Lung (tissue), 12 donors: ENCODE results near the gene MMP1. TPM values are rescaled to one million over a fixed set of nuclear protein-coding genes. Genes with fewer than 3 reads are reported as not detected.

Experiments
- ATAC-seq: fragments of 200-7000 bp; cut with Tn5 transposase; one replicate; pipeline ENCODE4 v1.9.1; 2020; ENCODE audit warnings: moderate number of reproducible peaks; ENCODE audit not compliant: insufficient read depth, low FRiP score
- DNase-seq, 3 donors: peaks; one replicate each; pipeline ENCODE4 v3.0.0-alpha.2; 2013 to 2017
- H3K27ac ChIP-seq, 2 donors: one replicate each; pipeline ENCODE4 v1.5.1; 2013; ENCODE audit warnings: mild to moderate bottlenecking in 2 of 2, moderate library complexity in 2 of 2, control low read depth in 1 of 2, inconsistent platforms in 1 of 2, low read depth in 1 of 2, low read length in 1 of 2
- H3K27me3 ChIP-seq, 3 donors: one replicate each; pipeline ENCODE4 v1.5.1; 2013; ENCODE audit warnings: low read length in 2 of 3; ENCODE audit not compliant: control insufficient read depth in 3 of 3, insufficient read depth in 3 of 3
- H3K36me3 ChIP-seq, 4 donors: one replicate each; pipeline ENCODE4 v1.5.1; 2013; ENCODE audit warnings: low read length in 4 of 4, mild to moderate bottlenecking in 1 of 4, moderate library complexity in 1 of 4; ENCODE audit not compliant: control insufficient read depth in 4 of 4, insufficient read depth in 4 of 4
- H3K4me1 ChIP-seq, 5 donors: one replicate each; pipeline ENCODE4 v1.5.1; 2013; ENCODE audit warnings: low read length in 5 of 5, mild to moderate bottlenecking in 2 of 5, moderate library complexity in 1 of 5; ENCODE audit not compliant: control insufficient read depth in 5 of 5, insufficient read depth in 5 of 5
- H3K4me3 ChIP-seq: one replicate; pipeline ENCODE4 v1.5.1; 2013; ENCODE audit warnings: mild to moderate bottlenecking, control low read depth, moderate library complexity
- H3K9ac ChIP-seq, 2 donors: one replicate each; pipeline ENCODE4 v1.5.1; 2013; ENCODE audit warnings: low read length in 2 of 2, control low read depth in 1 of 2; ENCODE audit not compliant: insufficient read depth in 1 of 2
- H3K9me3 ChIP-seq, 4 donors: one replicate each; pipeline ENCODE4 v1.5.1; 2013; ENCODE audit warnings: low read length in 3 of 4, mild to moderate bottlenecking in 1 of 4, moderate library complexity in 1 of 4; ENCODE audit not compliant: control insufficient read depth in 4 of 4, insufficient read depth in 3 of 4
- WGBS, 2 donors: extraction: QIAGEN DNeasy Blood & Tissue Kit; methylation state at CpG; one replicate each; pipeline ENCODE4 v1.1.7; 2013; 5-methylcytosine and 5-hydroxymethylcytosine counted together
- polyA plus RNA-seq, 2 donors: library from polyadenylated mRNA; stranded (reverse); fragments of 200-250 nt; gene quantifications; one replicate each; pipeline ENCODE4 v1.2.1, GENCODE V29; 2013
- total RNA-seq, 2 donors: library from RNA; depleted of rRNA in 1 of 2; stranded (reverse); fragments of >200 nt in 1 of 2; gene quantifications; one replicate each; pipeline ENCODE4 v1.2.1, GENCODE V29; 2014 to 2021
- TF ChIP-seq, protein P1 (sequence below): IDR thresholded peaks from 2 replicates; pipeline ENCODE4 v1.5.1; 2012; ENCODE audit warnings: mild to moderate bottlenecking; ENCODE audit errors: control extremely low read depth, extremely low read depth
- donor health status: control.
- donor health status: control.
- donor health status: Bipolar disorder and iron deficiency.
- donor health status: healthy.
- donor health status: DM: yes; HTN: yes; CAD: no.

The MMP1 gene
- total and polyA plus RNA-seq, 4 donors: 3.1 to 19.9 (median 11.0) TPM

DNA sequence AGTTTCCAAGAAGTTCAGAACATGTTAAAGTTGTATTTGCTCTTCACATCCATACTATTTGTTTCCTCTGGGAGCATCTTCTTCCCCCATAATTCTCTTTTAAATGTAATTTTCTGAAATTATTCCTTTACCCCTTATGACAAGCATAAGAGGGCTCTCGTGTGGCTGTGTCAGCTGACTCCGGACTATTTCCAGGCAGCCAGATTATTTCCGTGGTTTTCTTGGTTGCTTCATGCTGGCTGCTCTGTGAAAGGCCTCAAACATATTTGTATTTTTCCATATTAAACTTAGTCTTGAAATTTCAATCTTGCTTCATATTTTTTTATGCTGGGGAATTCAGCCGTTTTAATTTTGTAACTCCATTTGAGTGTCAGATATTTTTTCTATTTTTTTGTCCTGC, 2.8 kb upstream of the MMP1 start:
- 70 to 76% methylated on average over 4 of the region's 4 CpGs for WGBS, 2 donors
- Histone ChIP-seq H3K9me3 (no peaks in the 10 kb centered on the region), H3K4me3 (no peak overlapping the region), H3K36me3 (no peaks in the 10 kb centered on the region), H3K27me3 (no peaks in the 10 kb centered on the region), H3K27ac (no peak overlapping the region), H3K9ac (no peak overlapping the region), H3K4me1 (peaks cover 0 to 1% (median 0%) of the 10 kb centered on the region in 5 donors)
- ATAC-seq: no peak
- no peak for DNase-seq
- TF ChIP-seq, protein P1, sequence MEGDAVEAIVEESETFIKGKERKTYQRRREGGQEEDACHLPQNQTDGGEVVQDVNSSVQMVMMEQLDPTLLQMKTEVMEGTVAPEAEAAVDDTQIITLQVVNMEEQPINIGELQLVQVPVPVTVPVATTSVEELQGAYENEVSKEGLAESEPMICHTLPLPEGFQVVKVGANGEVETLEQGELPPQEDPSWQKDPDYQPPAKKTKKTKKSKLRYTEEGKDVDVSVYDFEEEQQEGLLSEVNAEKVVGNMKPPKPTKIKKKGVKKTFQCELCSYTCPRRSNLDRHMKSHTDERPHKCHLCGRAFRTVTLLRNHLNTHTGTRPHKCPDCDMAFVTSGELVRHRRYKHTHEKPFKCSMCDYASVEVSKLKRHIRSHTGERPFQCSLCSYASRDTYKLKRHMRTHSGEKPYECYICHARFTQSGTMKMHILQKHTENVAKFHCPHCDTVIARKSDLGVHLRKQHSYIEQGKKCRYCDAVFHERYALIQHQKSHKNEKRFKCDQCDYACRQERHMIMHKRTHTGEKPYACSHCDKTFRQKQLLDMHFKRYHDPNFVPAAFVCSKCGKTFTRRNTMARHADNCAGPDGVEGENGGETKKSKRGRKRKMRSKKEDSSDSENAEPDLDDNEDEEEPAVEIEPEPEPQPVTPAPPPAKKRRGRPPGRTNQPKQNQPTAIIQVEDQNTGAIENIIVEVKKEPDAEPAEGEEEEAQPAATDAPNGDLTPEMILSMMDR: no peak

DNA sequence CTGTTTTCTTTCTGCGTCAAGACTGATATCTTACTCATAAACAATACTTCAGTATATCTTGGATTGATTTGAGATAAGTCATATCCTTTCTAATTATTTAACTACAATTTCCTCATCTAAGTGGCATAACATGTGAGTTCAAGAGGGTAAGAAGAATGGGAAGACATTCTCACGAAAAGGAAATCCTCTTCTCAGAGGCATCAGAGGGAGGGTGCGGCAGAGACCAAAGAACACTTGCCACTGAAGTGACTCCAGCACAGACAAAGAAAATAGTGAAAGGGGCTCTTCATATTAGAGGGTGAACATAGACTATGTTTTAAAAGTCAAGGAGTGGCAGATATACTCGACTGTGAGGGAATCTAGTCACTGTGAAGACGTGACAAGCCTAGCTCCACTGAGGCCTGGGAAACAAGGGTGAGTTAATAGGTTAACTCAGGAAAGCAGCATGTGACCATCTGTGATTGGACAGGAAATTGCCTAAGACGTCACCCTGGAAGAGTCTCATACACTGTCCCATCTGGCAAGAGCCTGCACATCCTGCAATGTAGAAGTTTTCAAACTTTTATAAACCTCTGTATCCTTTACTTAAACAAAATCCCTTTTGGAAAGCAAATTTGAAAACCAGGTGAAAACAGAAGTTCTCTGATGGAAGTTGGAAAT, 1.9 kb upstream of the MMP1 start:
- H3K4me1 ChIP-seq: peaks cover 0 to 1% (median 0%) of the 10 kb centered on the region in 5 donors
- 57 to 67% methylated on average over 6 of the region's 6 CpGs for WGBS, 2 donors
- H3K9ac ChIP-seq: no peak overlapping the region
- TF ChIP-seq, protein P1: no peak
- H3K27ac ChIP-seq: no peak overlapping the region
- H3K27me3 ChIP-seq: no peaks in the 10 kb centered on the region
- no peak overlapping the region for H3K4me3 ChIP-seq
- no peaks in the 10 kb centered on the region for H3K36me3 ChIP-seq
- no peak for ATAC-seq
- no peaks in the 10 kb centered on the region for H3K9me3 ChIP-seq
- peak in 2 of 3 donors; percentile 20 to 62 for DNase-seq

- H3K4me1 ChIP-seq: peaks cover 0 to 1% (median 0%) of the 10 kb centered on the region in 5 donors
- no peak overlapping the region for H3K4me3 ChIP-seq
- H3K36me3 ChIP-seq: no peaks in the 10 kb centered on the region
- H3K9me3 ChIP-seq: no peaks in the 10 kb centered on the region
- no peaks in the 10 kb centered on the region for H3K27me3 ChIP-seq
- DNase-seq (no peak), ATAC-seq (no peak)
- H3K27ac ChIP-seq: no peak overlapping the region
- TF ChIP-seq, protein P1: no peak
- no peak overlapping the region for H3K9ac ChIP-seq
Observed at GRCh38 chr11:102794382-102794781, 3.6 kb downstream of the MMP1 start.
